Measurements from ENCODE around the gene SPOCK2. TPM values are rescaled to one million over a fixed set of nuclear protein-coding genes. Genes with fewer than 3 reads are reported as not detected.

SPOCK2 gene
- total RNA-seq, 4 donors from 2014 or later = 2.6 to 8.1 (median 5.0) TPM

DNA sequence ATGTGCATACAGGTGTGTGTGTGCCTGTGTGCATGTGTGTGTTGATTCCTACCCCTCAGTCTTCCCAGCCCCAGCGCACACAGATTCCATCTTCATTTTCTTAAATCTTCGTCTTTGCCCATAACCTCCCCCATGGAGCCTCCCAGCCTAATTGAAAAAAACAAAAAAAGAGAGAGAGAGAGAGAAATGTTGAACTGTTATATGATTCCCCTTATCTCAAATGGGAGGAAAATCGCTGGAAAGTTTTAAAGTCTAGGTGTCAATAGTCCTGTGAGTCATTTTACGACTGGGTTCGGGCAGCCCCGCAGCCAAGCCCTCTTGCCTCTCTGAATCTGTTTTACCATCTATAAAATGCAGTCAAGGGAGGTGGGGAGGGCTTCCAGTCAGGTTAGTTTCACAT is 60.9 kb downstream of the SPOCK2 start:
- Histone ChIP-seq H3K36me3 (no peaks in the 10 kb centered on the region), H3K4me1 (peaks cover 0 to 23% (median 5%) of the 10 kb centered on the region in 3 donors), H3K27me3 (peaks cover 0 to 2% (median 0%) of the 10 kb centered on the region in 4 donors), H3K4me3 (no peak overlapping the region), H3K9me3 (no peaks in the 10 kb centered on the region), H3K27ac (peak overlapping the region in 1 of 4 donors; percentile 1)
- TF ChIP-seq CTCF (IDR thresholded peaks at IDR 0.05) (no peak), POLR2A (IDR thresholded peaks at IDR 0.05) (no peak)
- DNase-seq = no peak
- WGBS, 2 donors = 64% methylated on average over 6 of the region's 6 CpGs
- intact Hi-C loops (cut with DNase I) = no loop called here

DNA sequence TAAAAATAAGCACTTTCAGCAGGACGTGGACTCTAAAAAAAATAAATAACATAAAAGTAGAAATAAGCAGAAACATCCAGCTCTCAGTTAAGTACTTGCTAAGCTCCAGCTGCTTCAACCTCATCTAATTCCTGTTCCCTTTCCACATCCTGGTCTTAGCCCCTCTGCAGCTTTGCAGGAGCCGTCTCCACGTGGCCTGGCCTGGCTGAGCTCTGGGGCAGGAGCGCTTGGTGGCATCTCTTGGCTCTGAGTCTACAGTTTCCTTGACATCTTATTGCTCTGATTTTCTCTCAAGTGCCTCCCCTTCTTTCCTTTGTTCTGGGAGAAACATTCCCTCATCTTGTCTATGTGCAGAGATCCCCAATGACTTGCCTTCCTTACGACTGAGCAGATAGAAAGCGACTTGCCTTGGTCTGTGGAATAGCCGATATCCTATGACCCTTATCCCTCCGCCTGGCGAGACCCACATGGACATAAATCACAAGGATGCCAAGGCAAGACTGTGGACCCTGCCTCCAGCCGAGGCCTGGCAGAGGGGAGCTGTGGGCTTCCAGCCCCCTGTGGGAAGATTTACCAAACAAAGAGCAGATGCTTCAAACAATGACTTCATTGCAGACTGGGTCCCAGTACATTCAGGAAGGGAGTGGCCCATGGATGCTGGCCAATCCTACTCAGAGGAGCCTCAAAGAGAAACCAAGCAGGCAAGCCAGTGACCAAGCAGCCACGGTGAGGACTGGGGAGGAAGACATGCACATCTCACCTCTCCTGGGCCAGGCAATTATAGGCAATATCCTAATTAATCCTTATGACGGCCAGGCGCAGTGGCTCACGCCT is 61.9 kb downstream of the SPOCK2 start:
- H3K4me1 ChIP-seq = peaks cover 0 to 31% (median 5%) of the 10 kb centered on the region in 3 donors
- TF ChIP-seq CTCF (IDR thresholded peaks at IDR 0.05) (no peak), POLR2A (IDR thresholded peaks at IDR 0.05) (no peak)
- no peaks in the 10 kb centered on the region for H3K9me3 ChIP-seq
- no peak overlapping the region for H3K4me3 ChIP-seq
- intact Hi-C loops (cut with DNase I) = no loop called here
- no peaks in the 10 kb centered on the region for H3K36me3 ChIP-seq
- no peak for DNase-seq
- WGBS, 2 donors = 83 to 84% methylated on average over 8 to 13 of the region's 14 CpGs
- peak overlapping the region in 1 of 4 donors; percentile 61 for H3K27ac ChIP-seq
- peaks cover 0 to 2% (median 0%) of the 10 kb centered on the region in 4 donors for H3K27me3 ChIP-seq

GRCh38 chr10:72025832-72026231 is 62.5 kb downstream of the SPOCK2 start:
- Histone ChIP-seq H3K9me3 (no peaks in the 10 kb centered on the region), H3K27ac (no peak overlapping the region), H3K4me1 (peaks cover 0 to 37% (median 5%) of the 10 kb centered on the region in 3 donors), H3K36me3 (no peaks in the 10 kb centered on the region), H3K27me3 (no peaks in the 10 kb centered on the region), H3K4me3 (no peak overlapping the region)
- intact Hi-C loops (cut with DNase I) = no loop called here
- TF ChIP-seq POLR2A (IDR thresholded peaks at IDR 0.05) (no peak), CTCF (IDR thresholded peaks at IDR 0.05) (no peak)
- no peak for DNase-seq
- 41 to 73% methylated on average over 2 to 5 of the region's 5 CpGs for WGBS, 2 donors

GRCh38 chr10:72025400-72025799 is 63.0 kb downstream of the SPOCK2 start:
- H3K4me1 ChIP-seq = peaks cover 0 to 40% (median 5%) of the 10 kb centered on the region in 3 donors
- TF ChIP-seq POLR2A (IDR thresholded peaks at IDR 0.05) = no peak
- TF ChIP-seq CTCF (IDR thresholded peaks at IDR 0.05) = no peak
- no peak overlapping the region for H3K4me3 ChIP-seq
- intact Hi-C loops (cut with DNase I) = no loop called here
- H3K27ac ChIP-seq = no peak overlapping the region
- H3K9me3 ChIP-seq = no peaks in the 10 kb centered on the region
- WGBS, 2 donors = 87 to 92% methylated on average over 8 of the region's 8 CpGs
- no peaks in the 10 kb centered on the region for H3K36me3 ChIP-seq
- H3K27me3 ChIP-seq = no peaks in the 10 kb centered on the region
- DNase-seq = no peak

DNA sequence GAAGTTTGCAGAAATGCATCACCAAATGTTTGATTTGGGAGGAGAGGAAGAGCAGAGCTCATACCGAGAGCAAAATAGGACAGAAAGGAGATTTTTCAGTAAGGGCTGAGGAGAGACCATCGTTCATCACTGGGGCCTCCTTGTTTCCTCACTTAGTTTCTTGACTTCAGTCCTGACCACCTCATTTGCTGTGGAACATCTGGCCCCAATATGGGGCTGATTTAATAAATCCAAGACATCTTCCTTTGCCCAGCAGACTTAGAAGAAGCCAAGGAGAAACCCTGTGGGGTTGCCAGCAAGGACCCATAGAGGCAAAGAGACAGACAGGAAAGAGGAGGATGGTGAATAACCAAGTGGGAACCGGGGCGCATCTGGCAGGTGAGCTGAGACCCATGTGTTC is 63.8 kb downstream of the SPOCK2 start:
- TF ChIP-seq POLR2A (IDR thresholded peaks at IDR 0.05) (no peak), CTCF (IDR thresholded peaks at IDR 0.05) (no peak)
- WGBS, 2 donors = 72 to 90% methylated on average over 4 of the region's 4 CpGs
- Histone ChIP-seq H3K36me3 (no peaks in the 10 kb centered on the region), H3K4me1 (peaks cover 0 to 40% (median 5%) of the 10 kb centered on the region in 3 donors), H3K4me3 (no peak overlapping the region), H3K27ac (no peak overlapping the region), H3K9me3 (no peaks in the 10 kb centered on the region), H3K27me3 (no peaks in the 10 kb centered on the region)
- DNase-seq = no peak
- intact Hi-C loops (cut with DNase I) = no loop called here
